Amygdala (tissue), 56 donors: ENCODE measurements around the gene PRDM16.

Experiments used
- DNase-seq, 56 donors: peaks; one replicate each; lab custom pipeline; 2025; lab: John Stamatoyannopoulos, UW

PRDM16 gene

DNA sequence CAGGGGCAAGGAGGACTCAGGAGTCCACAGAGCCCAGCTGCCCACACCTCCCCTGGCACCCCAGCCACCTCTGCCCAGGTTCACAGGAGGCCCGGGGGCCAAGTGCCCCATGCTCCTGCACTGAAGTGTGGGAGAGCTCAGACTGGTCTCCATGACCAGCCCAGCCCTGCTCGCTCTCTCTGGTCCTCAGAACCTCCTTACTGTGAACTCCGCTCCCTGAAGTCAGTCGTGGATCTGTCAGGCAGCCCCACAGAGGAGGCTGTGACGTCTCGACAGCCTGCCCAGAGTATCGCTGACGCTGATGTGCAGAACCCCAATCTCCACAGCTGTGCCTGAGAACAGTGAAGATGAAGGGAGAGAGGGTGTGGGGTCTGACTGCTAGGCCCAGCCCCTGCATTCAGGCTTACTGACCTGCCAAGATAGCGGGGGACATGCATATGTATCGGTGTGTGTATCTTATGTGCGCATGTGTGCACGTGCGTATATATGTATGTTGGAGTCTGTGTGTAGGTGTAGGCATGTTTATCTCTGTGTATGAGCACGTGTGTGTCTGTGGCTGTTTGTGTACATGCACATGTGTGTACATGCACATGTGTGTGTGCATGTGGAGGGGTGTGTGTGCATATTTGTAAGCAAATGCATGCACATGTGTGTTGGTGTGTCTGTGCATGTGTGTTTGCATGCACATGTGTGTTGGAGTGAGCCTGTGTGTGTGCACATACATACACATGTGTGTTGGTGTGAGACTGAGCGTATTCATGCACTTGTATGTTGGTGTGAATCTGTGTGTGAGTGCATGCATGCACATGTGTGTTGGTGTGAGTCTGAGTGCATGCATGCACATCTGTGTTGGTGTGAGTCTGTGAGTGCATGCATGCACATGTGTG, 267.0 kb downstream of the PRDM16 start:
- no peak for DNase-seq

DNA sequence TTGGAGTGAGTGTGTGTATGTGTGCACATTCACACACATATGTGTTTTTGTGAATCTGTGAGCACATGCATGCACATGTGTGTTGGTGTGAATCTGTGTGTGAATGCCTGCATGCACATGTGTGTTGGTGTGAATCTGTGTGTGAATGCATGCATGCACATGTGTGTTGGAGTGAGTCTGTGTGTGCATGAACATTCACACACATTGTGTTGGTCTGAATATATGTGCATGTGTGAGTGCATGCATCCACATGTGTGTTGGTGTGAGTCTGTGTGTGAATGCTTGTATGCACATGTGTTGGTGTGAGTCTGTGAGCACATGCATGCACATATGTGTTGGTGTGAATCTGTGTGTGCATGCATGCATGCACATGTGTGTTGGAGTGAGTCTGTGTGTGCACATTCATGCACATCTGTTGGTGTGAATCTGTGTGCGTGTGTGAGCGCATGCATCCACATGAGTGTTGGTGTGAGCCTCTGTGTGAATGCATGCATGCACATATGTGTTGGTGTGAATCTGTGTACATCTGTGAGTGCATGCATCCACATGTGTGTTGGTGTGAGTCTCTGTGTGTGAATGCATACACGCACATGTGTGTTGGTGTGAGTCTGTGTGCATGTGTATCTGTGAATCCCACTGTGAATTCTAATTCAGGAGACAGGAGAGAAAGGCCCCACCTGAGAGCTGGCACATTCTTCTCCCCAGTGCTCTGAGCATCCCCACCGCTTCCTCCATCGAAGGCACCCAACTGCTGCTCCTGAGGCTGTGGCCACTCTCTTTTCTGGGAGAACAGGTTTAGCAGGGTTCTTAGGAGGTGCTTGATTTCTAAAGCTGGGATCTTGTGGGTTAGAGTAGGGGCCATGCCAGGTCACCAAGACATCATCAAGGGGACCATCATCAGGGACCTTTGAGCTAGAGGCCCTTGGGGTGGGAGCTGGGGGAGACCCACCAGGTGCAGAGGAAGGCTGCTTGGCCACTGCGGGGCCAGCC, 267.9 kb downstream of the PRDM16 start:
- no peak for DNase-seq

DNA sequence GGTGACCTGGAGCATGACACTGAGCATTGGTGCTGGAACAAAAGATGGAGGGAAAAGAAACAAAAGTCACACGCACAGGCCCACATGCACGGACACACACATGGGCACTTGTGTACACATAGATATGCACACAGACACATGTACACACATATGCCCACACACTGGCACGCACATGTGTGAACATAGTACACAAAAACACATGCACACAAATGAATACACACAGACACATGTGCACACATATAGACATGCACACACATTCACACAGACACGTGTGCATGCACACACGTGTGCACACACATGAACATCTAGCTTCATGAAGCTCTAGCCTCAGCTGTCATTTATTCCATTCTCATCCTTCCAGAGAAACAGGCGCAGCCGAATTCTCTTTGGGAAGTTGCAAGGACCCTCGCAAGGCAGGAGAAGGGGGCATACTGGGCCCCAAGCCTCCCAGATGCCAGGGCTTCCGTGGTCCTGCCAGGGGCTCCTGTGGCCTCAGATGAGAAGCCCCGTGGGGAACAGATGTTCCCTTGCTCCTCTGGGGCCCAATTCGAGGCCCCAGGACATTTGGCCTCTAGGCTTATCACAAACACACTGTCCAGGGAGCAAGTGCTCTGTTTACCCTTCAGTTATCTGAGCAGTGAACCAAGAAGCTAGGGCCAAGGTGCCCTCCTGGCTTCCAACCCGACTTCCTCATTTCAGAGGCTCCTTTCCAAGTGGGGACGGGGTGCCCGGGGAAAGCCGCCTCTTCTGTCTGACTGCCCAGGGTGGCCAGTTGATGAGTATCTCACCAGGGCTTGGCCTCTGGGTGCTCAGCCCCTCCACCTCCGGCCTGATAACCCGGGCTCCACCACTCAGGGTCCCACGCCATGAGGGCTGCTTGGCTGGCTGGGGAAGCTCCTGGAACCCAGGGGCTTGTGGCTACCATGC, 269.1 kb downstream of the PRDM16 start:
- no peak for DNase-seq

GRCh38 chr1:3338725-3339070, 269.7 kb downstream of the PRDM16 start:
- DNase-seq, result no peak

- no peak for DNase-seq
Observed at GRCh38 chr1:3339856-3340255, 270.9 kb downstream of the PRDM16 start.

GRCh38 chr1:3340548-3341235, 271.7 kb downstream of the PRDM16 start:
- no peak for DNase-seq

GRCh38 chr1:3341236-3341994, 272.4 kb downstream of the PRDM16 start:
- DNase-seq, result no peak

DNA sequence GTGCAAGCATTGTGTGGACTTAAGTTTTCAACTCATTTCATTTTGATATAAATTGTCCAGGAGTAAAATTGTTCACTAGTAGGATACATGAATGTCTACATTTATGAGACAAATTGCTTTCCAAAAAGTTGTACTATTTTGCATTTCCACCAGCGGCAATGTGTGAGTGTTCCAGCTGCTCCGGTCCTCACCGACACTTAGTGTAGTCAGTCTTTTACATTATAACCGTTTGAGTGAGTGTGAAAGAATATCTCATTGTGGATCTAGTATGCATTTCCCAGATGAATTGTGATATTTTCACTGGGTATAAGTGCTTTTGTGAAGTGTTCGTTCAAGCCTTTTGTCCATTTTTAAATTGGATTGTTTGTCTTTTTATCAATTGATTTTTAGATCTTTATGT, 274.0 kb downstream of the PRDM16 start:
- DNase-seq, result no peak

GRCh38 chr1:3344395-3344794, 275.4 kb downstream of the PRDM16 start:
- DNase-seq, result no peak

- DNase-seq, result peak in 29 of 56 donors; percentile 13 to 75 (median 46)
Observed at GRCh38 chr1:3345792-3346191, 276.8 kb downstream of the PRDM16 start.

- DNase-seq, result no peak
Observed at GRCh38 chr1:3346478-3346877, 277.5 kb downstream of the PRDM16 start.

GRCh38 chr1:3347257-3348020, 278.4 kb downstream of the PRDM16 start:
- DNase-seq, result peak in 5 of 56 donors; percentile 21 to 49 (median 39)

DNA sequence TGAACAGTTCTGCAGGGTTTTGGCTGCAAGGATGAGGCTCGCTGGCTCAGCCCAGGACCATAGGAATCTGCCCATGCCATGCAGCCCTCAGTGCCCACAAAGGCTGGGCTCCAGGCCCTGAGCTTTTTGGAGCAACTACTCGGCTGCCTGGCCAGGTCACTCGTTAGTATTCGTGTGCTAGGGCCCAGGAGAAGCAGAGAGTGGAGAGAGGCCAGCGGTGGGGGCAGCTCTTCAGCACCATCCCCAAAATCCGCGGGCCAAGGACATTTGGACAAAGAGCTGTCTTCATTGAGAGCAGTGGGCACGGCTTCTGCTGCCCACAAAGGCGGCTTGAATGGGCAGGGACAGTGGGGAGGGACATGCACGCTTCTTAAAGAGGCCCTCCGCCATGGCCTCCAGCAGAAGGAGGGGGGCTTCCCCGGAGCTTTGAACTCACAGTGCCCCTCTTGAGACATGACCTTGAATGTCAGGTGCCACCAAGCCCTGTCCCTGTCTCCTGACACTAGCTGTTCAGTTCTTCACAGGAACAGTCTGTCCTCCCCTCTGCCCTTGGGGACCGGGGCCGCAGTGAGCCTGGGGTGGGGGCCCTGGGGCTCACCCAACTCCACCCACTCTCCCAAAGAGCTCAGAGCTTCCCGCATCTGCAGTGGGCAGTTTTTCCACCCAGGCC, 279.3 kb downstream of the PRDM16 start:
- peak in 51 of 56 donors; percentile 22 to 89 (median 69) for DNase-seq

GRCh38 chr1:3349161-3349967, 280.4 kb downstream of the PRDM16 start:
- no peak for DNase-seq

GRCh38 chr1:3349968-3350299, 280.9 kb downstream of the PRDM16 start:
- DNase-seq, result no peak

- peak in 54 of 56 donors; percentile 23 to 91 (median 73) for DNase-seq
Observed at GRCh38 chr1:3350506-3351261, 281.7 kb downstream of the PRDM16 start.
